Central memory CD8-positive, alpha-beta T cell (primary cell): Measurements from ENCODE around the gene N4BP2.
A peak's percentile ranks its signal among the peaks of the same experiment; 100 is the strongest.

Experiments used
- ATAC-seq: fragments of 150-1000 bp; cut with Tn5 transposase; replicated peaks from 2 replicates; pipeline ENCODE4 v1.10.0; 2022; ENCODE audit warnings: mild to moderate bottlenecking, moderate FRiP score, moderate number of reproducible peaks; ENCODE audit not compliant: poor library complexity, severe bottlenecking; ENCODE audit errors: extremely low read depth
- DNase-seq, 2 donors: peaks; one replicate each; pipeline ENCODE4 v3.0.0; 2021; ENCODE audit warnings: low spot score in 2 of 2
- H3K27ac Mint-ChIP-seq: one replicate; pipeline ENCODE4 v1.8.0; 2022; ENCODE audit warnings: low read depth, mild to moderate bottlenecking, moderate library complexity, mixed read lengths
- H3K27me3 Mint-ChIP-seq: one replicate; pipeline ENCODE4 v1.8.0; 2022; ENCODE audit warnings: mixed read lengths
- H3K36me3 Mint-ChIP-seq: one replicate; pipeline ENCODE4 v1.8.0; 2022; ENCODE audit warnings: mild to moderate bottlenecking, moderate library complexity, mixed read lengths; ENCODE audit not compliant: insufficient read depth
- H3K4me1 Mint-ChIP-seq: one replicate; pipeline ENCODE4 v1.8.0; 2022; ENCODE audit warnings: mixed read lengths
- H3K4me3 Mint-ChIP-seq: one replicate; pipeline ENCODE4 v1.8.0; 2022; ENCODE audit warnings: mild to moderate bottlenecking, moderate library complexity, mixed read lengths
- H3K9me3 Mint-ChIP-seq: one replicate; pipeline ENCODE4 v1.8.0; 2022; ENCODE audit warnings: mixed read lengths

N4BP2 gene

GRCh38 chr4:40176602-40177001, 120.0 kb downstream of the N4BP2 start:
- no peaks in the 10 kb centered on the region for H3K36me3 Mint-ChIP-seq
- no peaks in the 10 kb centered on the region for H3K9me3 Mint-ChIP-seq
- H3K27me3 Mint-ChIP-seq, result no peaks in the 10 kb centered on the region
- H3K4me1 Mint-ChIP-seq, result peaks cover 29% of the 10 kb centered on the region
- H3K27ac Mint-ChIP-seq, result no peak overlapping the region
- ATAC-seq (no peak), DNase-seq (no peak)
- no peak overlapping the region for H3K4me3 Mint-ChIP-seq

GRCh38 chr4:40177591-40177990, 120.9 kb downstream of the N4BP2 start:
- Mint-ChIP-seq H3K36me3 (no peaks in the 10 kb centered on the region), H3K27me3 (no peaks in the 10 kb centered on the region), H3K4me3 (no peak overlapping the region), H3K27ac (no peak overlapping the region), H3K9me3 (no peaks in the 10 kb centered on the region), H3K4me1 (peaks cover 28% of the 10 kb centered on the region)
- ATAC-seq, result no peak
- DNase-seq, result no peak

GRCh38 chr4:40178672-40179071, 122.0 kb downstream of the N4BP2 start:
- Mint-ChIP-seq H3K36me3 (no peaks in the 10 kb centered on the region), H3K4me1 (peaks cover 20% of the 10 kb centered on the region), H3K27ac (no peak overlapping the region), H3K27me3 (no peaks in the 10 kb centered on the region), H3K9me3 (no peaks in the 10 kb centered on the region), H3K4me3 (no peak overlapping the region)
- ATAC-seq, result no peak
- DNase-seq, result no peak

GRCh38 chr4:40179360-40179759, 122.7 kb downstream of the N4BP2 start:
- DNase-seq, result no peak
- Mint-ChIP-seq H3K4me3 (no peak overlapping the region), H3K4me1 (peaks cover 21% of the 10 kb centered on the region), H3K27me3 (no peaks in the 10 kb centered on the region), H3K36me3 (no peaks in the 10 kb centered on the region), H3K27ac (no peak overlapping the region), H3K9me3 (no peaks in the 10 kb centered on the region)
- ATAC-seq, result no peak

- ATAC-seq, result no peak
- Mint-ChIP-seq H3K27ac (no peak overlapping the region), H3K9me3 (no peaks in the 10 kb centered on the region), H3K4me1 (peaks cover 21% of the 10 kb centered on the region), H3K27me3 (no peaks in the 10 kb centered on the region), H3K4me3 (no peak overlapping the region), H3K36me3 (no peaks in the 10 kb centered on the region)
- DNase-seq, result no peak
Observed at GRCh38 chr4:40180356-40180755, 123.7 kb downstream of the N4BP2 start.

- no peak overlapping the region for H3K27ac Mint-ChIP-seq
- DNase-seq, result no peak
- H3K4me3 Mint-ChIP-seq, result no peak overlapping the region
- no peaks in the 10 kb centered on the region for H3K9me3 Mint-ChIP-seq
- H3K27me3 Mint-ChIP-seq, result no peaks in the 10 kb centered on the region
- ATAC-seq, result no peak
- H3K4me1 Mint-ChIP-seq, result peaks cover 30% of the 10 kb centered on the region
- H3K36me3 Mint-ChIP-seq, result no peaks in the 10 kb centered on the region
Observed at GRCh38 chr4:40182001-40182400, 125.4 kb downstream of the N4BP2 start.

- H3K27me3 Mint-ChIP-seq, result no peaks in the 10 kb centered on the region
- H3K36me3 Mint-ChIP-seq, result peaks cover 2% of the 10 kb centered on the region
- H3K9me3 Mint-ChIP-seq, result no peaks in the 10 kb centered on the region
- DNase-seq, result no peak
- no peak overlapping the region for H3K27ac Mint-ChIP-seq
- peaks cover 31% of the 10 kb centered on the region for H3K4me1 Mint-ChIP-seq
- ATAC-seq, result no peak
- H3K4me3 Mint-ChIP-seq, result no peak overlapping the region
Observed at GRCh38 chr4:40182954-40183353, 126.3 kb downstream of the N4BP2 start.

- Mint-ChIP-seq H3K27me3 (no peaks in the 10 kb centered on the region), H3K9me3 (no peaks in the 10 kb centered on the region), H3K4me3 (no peak overlapping the region), H3K36me3 (peaks cover 2% of the 10 kb centered on the region), H3K4me1 (peaks cover 26% of the 10 kb centered on the region), H3K27ac (no peak overlapping the region)
- no peak for DNase-seq
- no peak for ATAC-seq
Observed at GRCh38 chr4:40183615-40184411, 127.2 kb downstream of the N4BP2 start.

- DNase-seq (no peak), ATAC-seq (no peak)
- Mint-ChIP-seq H3K36me3 (peaks cover 4% of the 10 kb centered on the region), H3K27ac (peak overlapping the region; percentile 75), H3K4me3 (peak overlapping the region; percentile 27), H3K9me3 (no peaks in the 10 kb centered on the region), H3K27me3 (no peaks in the 10 kb centered on the region), H3K4me1 (peaks cover 46% of the 10 kb centered on the region)
Observed at GRCh38 chr4:40185830-40186664, 129.4 kb downstream of the N4BP2 start.

GRCh38 chr4:40186665-40187014, 130.0 kb downstream of the N4BP2 start:
- no peaks in the 10 kb centered on the region for H3K27me3 Mint-ChIP-seq
- ATAC-seq (no peak), DNase-seq (no peak)
- H3K27ac Mint-ChIP-seq, result no peak overlapping the region
- H3K36me3 Mint-ChIP-seq, result peaks cover 4% of the 10 kb centered on the region
- no peaks in the 10 kb centered on the region for H3K9me3 Mint-ChIP-seq
- peaks cover 49% of the 10 kb centered on the region for H3K4me1 Mint-ChIP-seq
- H3K4me3 Mint-ChIP-seq, result no peak overlapping the region

GRCh38 chr4:40187386-40187906, 130.8 kb downstream of the N4BP2 start:
- ATAC-seq, result no peak

GRCh38 chr4:40190019-40190418, 133.4 kb downstream of the N4BP2 start:
- Mint-ChIP-seq H3K9me3 (no peaks in the 10 kb centered on the region), H3K4me1 (peaks cover 74% of the 10 kb centered on the region), H3K27me3 (no peaks in the 10 kb centered on the region), H3K36me3 (peaks cover 21% of the 10 kb centered on the region), H3K27ac (peak overlapping the region; percentile 100), H3K4me3 (peak overlapping the region; percentile 100)
- DNase-seq (no peak), ATAC-seq (no peak)

More at GRCh38 chr4:40187386-40187906, 130.8 kb downstream of the N4BP2 start:
- DNase-seq, result no peak
- peak overlapping the region; percentile 69 for H3K27ac Mint-ChIP-seq
- peaks cover 58% of the 10 kb centered on the region for H3K4me1 Mint-ChIP-seq
- no peaks in the 10 kb centered on the region for H3K9me3 Mint-ChIP-seq
- no peaks in the 10 kb centered on the region for H3K27me3 Mint-ChIP-seq
- H3K36me3 Mint-ChIP-seq, result peaks cover 4% of the 10 kb centered on the region
- H3K4me3 Mint-ChIP-seq, result peak overlapping the region; percentile 21

GRCh38 chr4:40190465-40190864, 133.8 kb downstream of the N4BP2 start:
- DNase-seq (no peak), ATAC-seq (no peak)
- peaks cover 24% of the 10 kb centered on the region for H3K36me3 Mint-ChIP-seq
- H3K4me3 Mint-ChIP-seq, result peak overlapping the region; percentile 100
- no peaks in the 10 kb centered on the region for H3K27me3 Mint-ChIP-seq
- peak overlapping the region; percentile 100 for H3K27ac Mint-ChIP-seq
- H3K9me3 Mint-ChIP-seq, result no peaks in the 10 kb centered on the region
- H3K4me1 Mint-ChIP-seq, result peaks cover 79% of the 10 kb centered on the region
